ENCODE measurements around the gene EML6.

DNA sequence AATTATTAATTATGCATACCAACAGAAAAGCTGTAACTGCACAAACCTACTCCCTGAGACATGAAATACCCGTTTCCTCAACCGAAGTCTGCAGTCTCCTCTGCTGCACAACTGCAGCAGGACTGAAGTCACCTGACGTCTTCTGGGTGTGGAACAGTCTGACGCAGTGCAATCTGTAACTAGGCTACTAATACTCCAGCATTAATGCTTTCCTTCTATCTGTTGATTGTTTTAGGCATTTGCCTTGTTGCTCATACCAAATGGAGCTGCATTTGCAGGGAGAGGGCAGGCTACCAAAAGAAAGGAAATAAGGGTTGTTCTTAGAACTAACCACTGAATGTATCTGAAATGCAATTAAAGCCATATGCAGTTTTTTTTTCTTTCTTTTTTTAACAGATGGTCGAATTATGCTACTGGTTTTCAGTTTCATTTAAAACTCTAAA lies 286.7 kb downstream of the EML6 start:
- TF ChIP-seq, protein P1, sequence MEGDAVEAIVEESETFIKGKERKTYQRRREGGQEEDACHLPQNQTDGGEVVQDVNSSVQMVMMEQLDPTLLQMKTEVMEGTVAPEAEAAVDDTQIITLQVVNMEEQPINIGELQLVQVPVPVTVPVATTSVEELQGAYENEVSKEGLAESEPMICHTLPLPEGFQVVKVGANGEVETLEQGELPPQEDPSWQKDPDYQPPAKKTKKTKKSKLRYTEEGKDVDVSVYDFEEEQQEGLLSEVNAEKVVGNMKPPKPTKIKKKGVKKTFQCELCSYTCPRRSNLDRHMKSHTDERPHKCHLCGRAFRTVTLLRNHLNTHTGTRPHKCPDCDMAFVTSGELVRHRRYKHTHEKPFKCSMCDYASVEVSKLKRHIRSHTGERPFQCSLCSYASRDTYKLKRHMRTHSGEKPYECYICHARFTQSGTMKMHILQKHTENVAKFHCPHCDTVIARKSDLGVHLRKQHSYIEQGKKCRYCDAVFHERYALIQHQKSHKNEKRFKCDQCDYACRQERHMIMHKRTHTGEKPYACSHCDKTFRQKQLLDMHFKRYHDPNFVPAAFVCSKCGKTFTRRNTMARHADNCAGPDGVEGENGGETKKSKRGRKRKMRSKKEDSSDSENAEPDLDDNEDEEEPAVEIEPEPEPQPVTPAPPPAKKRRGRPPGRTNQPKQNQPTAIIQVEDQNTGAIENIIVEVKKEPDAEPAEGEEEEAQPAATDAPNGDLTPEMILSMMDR (IDR thresholded peaks at IDR 0.05; ENCODE audit: control extremely low read depth in 1 of 3, insufficient read depth in 1 of 3, low read depth in 1 of 3, low read length in 3 of 3) = no peak
- TF ChIP-seq ZNF274 (IDR thresholded peaks at IDR 0.05; ENCODE audit: borderline replicate concordance, extremely low read depth, low read length) = no peak
- TF ChIP-seq HDAC2 (IDR thresholded peaks at IDR 0.05; ENCODE audit: borderline replicate concordance in 1 of 2, low read depth in 2 of 2, low read length in 2 of 2) = no peak
- no peak for TF ChIP-seq CBX5 (IDR thresholded peaks at IDR 0.05; ENCODE audit: low read depth, low read length)
- TF ChIP-seq EP300 (IDR thresholded peaks at IDR 0.05; ENCODE audit: borderline replicate concordance in 1 of 2, low read depth in 2 of 2, low read length in 2 of 2) = no peak
- no peak for TF ChIP-seq EZH2 (IDR thresholded peaks at IDR 0.05; ENCODE audit: low read depth, low read length, severe bottlenecking)
- no peak for TF ChIP-seq JUND (IDR thresholded peaks at IDR 0.05; ENCODE audit: low read length)
- peak; percentile 22; the same call in 1 of the 2 replicates for TF ChIP-seq POLR2AphosphoS5 (IDR thresholded peaks at IDR 0.05; ENCODE audit: low read depth, low read length)
- no peak for TF ChIP-seq SIN3A (conservative IDR thresholded peaks at IDR 0.05 in 1 of 2, IDR thresholded peaks at IDR 0.05 in 1 of 2; ENCODE audit: low read depth in 1 of 2, low read length in 2 of 2)
- TF ChIP-seq TAF7 (optimal IDR thresholded peaks at IDR 0.05; ENCODE audit: borderline replicate concordance, low read depth, low read length) = no peak
- TF ChIP-seq POLR2A (IDR thresholded peaks at IDR 0.05; ENCODE audit: control extremely low read depth in 1 of 2, low read depth in 2 of 2, low read length in 2 of 2) = no peak
- TF ChIP-seq KDM4A (IDR thresholded peaks at IDR 0.05; ENCODE audit: low read depth, low read length, severe bottlenecking) = no peak
